Activated T-helper 17 cell treated with anti-CD3 and anti-CD28 coated beads, Interleukin-2, amount 50 U/mL, for 72 hours (primary cell): ENCODE measurements around the gene SPON1. TPM values are rescaled to one million over a fixed set of nuclear protein-coding genes. Genes with fewer than 3 reads are reported as not detected.

Experiments
- ATAC-seq: fragments of 150-1000 bp; cut with Tn5 transposase; replicated peaks from 2 replicates; pipeline ENCODE4 v1.10.0; 2021; ENCODE audit warnings: mild to moderate bottlenecking, moderate library complexity
- H3K27ac Mint-ChIP-seq: one replicate; pipeline ENCODE4 v1.8.0; 2022; ENCODE audit warnings: mixed read lengths
- H3K27me3 Mint-ChIP-seq: one replicate; pipeline ENCODE4 v1.8.0; 2022; ENCODE audit warnings: mixed read lengths
- H3K36me3 Mint-ChIP-seq: one replicate; pipeline ENCODE4 v1.8.0; 2022; ENCODE audit warnings: low read depth, mild to moderate bottlenecking, mixed read lengths
- H3K4me1 Mint-ChIP-seq: one replicate; pipeline ENCODE4 v1.8.0; 2022; ENCODE audit warnings: mixed read lengths
- H3K4me3 Mint-ChIP-seq: one replicate; pipeline ENCODE4 v1.8.0; 2022; ENCODE audit warnings: mild to moderate bottlenecking, mixed read lengths
- H3K9me3 Mint-ChIP-seq: one replicate; pipeline ENCODE4 v1.8.0; 2022; ENCODE audit warnings: mixed read lengths
- total RNA-seq, 2 donors: library from RNA; stranded (reverse); gene quantifications; one replicate each; pipeline ENCODE4 v1.2.3, GENCODE V29; 2022

Gene SPON1
- total RNA-seq, 2 donors from 2014 or later: 0.06 to 0.90 TPM

- Mint-ChIP-seq H3K27me3 (peaks cover 23% of the 10 kb centered on the region), H3K9me3 (no peaks in the 10 kb centered on the region), H3K27ac (no peak overlapping the region), H3K4me3 (no peak overlapping the region), H3K4me1 (no peaks in the 10 kb centered on the region), H3K36me3 (no peaks in the 10 kb centered on the region)
- no peak for ATAC-seq
Measured at GRCh38 chr11:13956988-13957387, 5.5 kb upstream of the SPON1 start.

DNA sequence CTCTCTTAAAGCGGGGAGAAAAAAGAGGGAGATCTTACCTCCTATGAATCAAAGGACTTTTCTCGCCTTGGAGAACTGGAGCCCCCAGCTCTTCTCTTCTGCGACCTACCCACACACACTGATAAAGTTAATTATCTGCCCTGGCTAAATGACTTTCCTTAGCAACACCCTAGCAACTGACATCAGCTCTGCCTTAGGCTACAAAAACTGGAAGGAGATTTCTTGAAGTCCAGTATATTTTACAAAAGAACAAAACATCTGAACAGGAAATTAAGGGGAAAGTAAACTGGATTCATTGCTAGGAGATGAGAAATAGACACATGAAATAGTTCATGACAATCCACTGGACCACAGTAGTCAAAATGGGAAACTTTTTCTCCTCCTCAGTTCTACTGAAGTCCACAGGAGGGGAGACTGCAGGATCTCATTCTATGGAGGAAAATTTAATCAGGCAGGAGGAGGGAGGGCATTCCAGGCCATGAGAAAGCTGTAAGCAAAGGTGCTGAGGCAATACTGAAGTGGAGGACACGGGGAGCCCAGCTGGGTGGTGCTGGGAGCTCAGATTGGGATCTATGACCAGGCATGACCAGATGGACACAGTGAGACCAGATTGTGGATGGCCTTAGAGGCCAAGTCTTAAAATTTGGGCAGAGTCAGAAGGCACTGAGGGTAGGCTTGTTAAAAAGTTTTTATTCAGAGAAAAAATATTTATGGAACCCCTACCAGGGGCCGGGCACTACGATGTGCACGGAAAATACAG is 3.7 kb upstream of the SPON1 start:
- ATAC-seq: no peak
- Mint-ChIP-seq H3K9me3 (no peaks in the 10 kb centered on the region), H3K4me3 (no peak overlapping the region), H3K4me1 (peaks cover 3% of the 10 kb centered on the region), H3K27ac (no peak overlapping the region), H3K27me3 (peaks cover 30% of the 10 kb centered on the region), H3K36me3 (no peaks in the 10 kb centered on the region)

- no peak for ATAC-seq
- Mint-ChIP-seq H3K27me3 (peaks cover 45% of the 10 kb centered on the region), H3K27ac (no peak overlapping the region), H3K9me3 (no peaks in the 10 kb centered on the region), H3K36me3 (no peaks in the 10 kb centered on the region), H3K4me3 (peak overlapping the region; percentile 32), H3K4me1 (peaks cover 7% of the 10 kb centered on the region)
Measured at GRCh38 chr11:13962198-13962561, 343 bp upstream of the SPON1 start.

DNA sequence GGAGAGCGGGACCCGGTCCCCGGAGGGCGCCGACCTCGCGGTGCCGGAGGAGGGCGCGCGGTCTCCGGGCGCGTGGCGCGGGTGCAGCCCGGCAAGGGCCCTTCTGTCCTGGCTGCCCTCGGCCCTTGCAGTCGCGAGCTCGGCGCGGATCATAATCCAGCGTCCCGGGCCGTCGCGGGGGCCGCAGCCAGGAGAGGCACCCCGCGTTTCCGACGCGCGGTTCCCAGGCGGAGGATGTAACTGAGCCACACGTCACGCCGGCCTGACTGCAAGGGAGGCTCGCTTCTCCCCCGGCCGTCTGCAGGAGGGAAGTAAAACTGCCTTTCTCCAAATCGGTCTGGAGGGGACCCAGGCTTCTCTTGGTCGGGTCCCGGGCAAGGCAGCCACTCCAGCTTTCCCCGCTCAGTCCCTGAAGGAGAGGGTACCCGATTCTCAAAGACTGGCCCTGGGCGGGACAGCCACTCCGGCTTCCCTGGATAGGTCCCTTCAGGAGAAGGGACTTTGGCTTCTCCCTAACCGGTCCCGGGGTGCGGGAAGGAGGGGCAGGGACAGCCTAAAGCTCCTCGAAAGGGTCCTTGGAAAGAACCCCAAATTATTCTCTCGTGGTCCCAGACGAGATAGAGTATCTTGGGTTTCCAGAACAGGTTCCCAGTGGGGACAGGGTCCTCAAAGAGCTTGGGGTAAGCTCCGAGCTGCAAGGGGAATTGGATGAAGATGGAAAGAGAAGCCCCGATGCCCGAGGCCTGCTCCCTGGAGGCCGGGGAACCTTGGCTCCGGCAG is 836 bp downstream of the SPON1 start:
- no peak overlapping the region for H3K27ac Mint-ChIP-seq
- H3K9me3 Mint-ChIP-seq: no peaks in the 10 kb centered on the region
- H3K4me1 Mint-ChIP-seq: peaks cover 7% of the 10 kb centered on the region
- H3K36me3 Mint-ChIP-seq: no peaks in the 10 kb centered on the region
- peak overlapping the region; percentile 68 for H3K4me3 Mint-ChIP-seq
- peak; percentile 39 for ATAC-seq
- H3K27me3 Mint-ChIP-seq: peaks cover 48% of the 10 kb centered on the region

- no peak for ATAC-seq
- peak overlapping the region; percentile 68 for H3K4me3 Mint-ChIP-seq
Measured at GRCh38 chr11:13963949-13964770, 1.6 kb downstream of the SPON1 start.

GRCh38 chr11:13964771-13965074 is 2.2 kb downstream of the SPON1 start:
- ATAC-seq: no peak
- H3K27ac Mint-ChIP-seq: no peak overlapping the region
- no peaks in the 10 kb centered on the region for H3K36me3 Mint-ChIP-seq
- H3K9me3 Mint-ChIP-seq: no peaks in the 10 kb centered on the region
- peaks cover 14% of the 10 kb centered on the region for H3K4me1 Mint-ChIP-seq
- peaks cover 40% of the 10 kb centered on the region for H3K27me3 Mint-ChIP-seq
- H3K4me3 Mint-ChIP-seq: no peak overlapping the region

More at GRCh38 chr11:13963949-13964770, 1.6 kb downstream of the SPON1 start:
- Mint-ChIP-seq H3K36me3 (no peaks in the 10 kb centered on the region), H3K4me1 (peaks cover 8% of the 10 kb centered on the region), H3K27me3 (peaks cover 44% of the 10 kb centered on the region), H3K27ac (no peak overlapping the region), H3K9me3 (no peaks in the 10 kb centered on the region)

- H3K27me3 Mint-ChIP-seq: peaks cover 35% of the 10 kb centered on the region
- H3K27ac Mint-ChIP-seq: no peak overlapping the region
- H3K4me3 Mint-ChIP-seq: no peak overlapping the region
- H3K4me1 Mint-ChIP-seq: peaks cover 14% of the 10 kb centered on the region
- H3K36me3 Mint-ChIP-seq: no peaks in the 10 kb centered on the region
- H3K9me3 Mint-ChIP-seq: no peaks in the 10 kb centered on the region
- no peak for ATAC-seq
Measured at GRCh38 chr11:13965337-13965736, 2.8 kb downstream of the SPON1 start.

DNA sequence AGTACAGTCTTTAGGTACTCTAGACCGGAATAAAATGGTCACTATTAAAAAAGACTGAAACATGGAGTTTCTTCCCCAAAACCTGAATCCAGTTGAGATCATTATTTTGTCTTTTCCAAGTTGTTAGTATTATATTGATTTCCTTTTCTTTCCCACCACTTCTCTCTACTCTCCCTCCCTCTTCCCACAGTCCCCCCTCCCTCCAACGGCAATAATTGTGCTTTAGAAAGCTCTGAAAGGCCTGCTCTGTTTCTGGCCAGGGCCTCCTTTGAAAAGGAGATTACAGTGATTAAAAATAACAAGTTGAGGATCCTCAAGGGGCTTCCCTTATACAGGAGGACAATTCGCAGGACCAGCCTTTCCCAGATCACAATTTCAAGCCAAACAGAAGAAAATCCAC is 3.5 kb downstream of the SPON1 start:
- Mint-ChIP-seq H3K27ac (no peak overlapping the region), H3K27me3 (peaks cover 30% of the 10 kb centered on the region), H3K36me3 (no peaks in the 10 kb centered on the region), H3K4me3 (no peak overlapping the region), H3K9me3 (no peaks in the 10 kb centered on the region), H3K4me1 (peaks cover 17% of the 10 kb centered on the region)
- no peak for ATAC-seq

DNA sequence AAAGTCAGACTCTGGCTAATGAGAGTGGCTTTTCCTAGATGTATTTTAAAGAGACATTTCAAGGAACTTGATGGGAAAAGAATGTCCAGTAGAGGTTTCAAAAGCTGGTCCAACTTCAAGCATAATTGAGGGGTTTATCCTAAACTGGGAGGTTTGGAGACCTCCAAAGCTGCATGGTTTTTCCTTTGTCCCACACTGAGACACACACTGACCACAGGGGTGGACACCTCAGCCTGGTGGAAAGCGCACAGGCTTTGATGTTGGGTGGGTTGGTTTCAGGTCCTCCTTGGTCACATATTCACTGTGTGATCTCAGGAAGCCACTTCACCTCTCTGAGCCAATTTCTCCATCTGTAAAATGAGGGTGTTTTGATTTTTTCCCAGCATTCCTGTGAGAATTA is 4.0 kb downstream of the SPON1 start:
- Mint-ChIP-seq H3K27me3 (peaks cover 27% of the 10 kb centered on the region), H3K9me3 (no peaks in the 10 kb centered on the region), H3K4me3 (no peak overlapping the region), H3K4me1 (peaks cover 18% of the 10 kb centered on the region), H3K36me3 (no peaks in the 10 kb centered on the region), H3K27ac (no peak overlapping the region)
- no peak for ATAC-seq

DNA sequence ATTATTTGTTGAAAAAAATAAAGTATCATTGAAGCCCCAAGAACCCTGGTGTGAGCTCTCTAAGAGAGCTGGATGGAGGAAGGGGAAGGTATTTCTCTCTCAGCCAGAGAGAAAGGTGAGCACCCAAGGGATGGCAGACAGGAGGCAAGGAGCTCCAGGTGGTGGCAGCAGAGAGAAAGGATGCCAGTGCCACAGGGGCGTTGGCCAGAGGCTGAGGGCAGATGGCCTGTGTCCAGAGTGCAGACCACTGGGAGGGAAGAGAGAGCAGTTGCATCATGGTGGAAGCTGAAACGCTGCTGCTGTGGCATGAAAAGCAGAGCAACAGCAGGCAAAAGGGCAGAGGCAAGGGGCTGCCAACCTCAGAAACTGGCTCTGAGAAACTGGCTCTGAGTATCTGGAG is 8.5 kb downstream of the SPON1 start:
- Mint-ChIP-seq H3K4me1 (peaks cover 21% of the 10 kb centered on the region), H3K27ac (peak overlapping the region; percentile 5), H3K4me3 (no peak overlapping the region), H3K27me3 (peaks cover 4% of the 10 kb centered on the region), H3K36me3 (no peaks in the 10 kb centered on the region), H3K9me3 (no peaks in the 10 kb centered on the region)
- ATAC-seq: no peak

- peaks cover 4% of the 10 kb centered on the region for H3K27me3 Mint-ChIP-seq
- no peaks in the 10 kb centered on the region for H3K36me3 Mint-ChIP-seq
- ATAC-seq: peak; percentile 76
- peaks cover 21% of the 10 kb centered on the region for H3K4me1 Mint-ChIP-seq
- H3K9me3 Mint-ChIP-seq: no peaks in the 10 kb centered on the region
- H3K27ac Mint-ChIP-seq: peak overlapping the region; percentile 9
- H3K4me3 Mint-ChIP-seq: no peak overlapping the region
Measured at GRCh38 chr11:13972043-13972910, 9.8 kb downstream of the SPON1 start.

GRCh38 chr11:13972944-13973343 is 10.4 kb downstream of the SPON1 start:
- Mint-ChIP-seq H3K27me3 (peaks cover under 1% of the 10 kb centered on the region), H3K9me3 (no peaks in the 10 kb centered on the region), H3K4me3 (no peak overlapping the region), H3K36me3 (no peaks in the 10 kb centered on the region), H3K4me1 (peaks cover 21% of the 10 kb centered on the region), H3K27ac (peak overlapping the region; percentile 9)
- peak; percentile 58 for ATAC-seq

DNA sequence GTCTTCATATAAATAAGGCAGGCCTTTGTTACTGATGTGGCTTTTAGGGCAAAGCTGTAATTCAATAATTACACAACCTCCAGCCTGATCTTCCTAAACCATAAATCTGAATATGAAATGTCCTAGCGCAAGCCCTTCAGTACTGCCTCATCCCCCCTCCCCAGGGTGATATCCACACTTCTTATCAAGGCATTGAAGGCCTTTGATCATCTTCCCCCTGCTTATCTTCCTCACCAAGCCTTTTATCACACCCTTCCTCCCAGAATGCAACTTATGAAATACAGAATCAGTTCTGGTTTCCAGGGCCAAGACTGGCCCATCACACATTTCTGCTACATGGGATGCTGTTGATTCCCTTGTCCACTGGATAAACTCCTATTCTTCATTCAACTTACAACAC is 12.1 kb downstream of the SPON1 start:
- Mint-ChIP-seq H3K36me3 (no peaks in the 10 kb centered on the region), H3K27ac (no peak overlapping the region), H3K4me3 (no peak overlapping the region), H3K27me3 (peaks cover 5% of the 10 kb centered on the region), H3K4me1 (peaks cover 15% of the 10 kb centered on the region), H3K9me3 (no peaks in the 10 kb centered on the region)
- ATAC-seq: no peak
